ENCODE results near the gene DCTN3. TPM values are rescaled to one million over a fixed set of nuclear protein-coding genes. Genes with fewer than 3 reads are reported as not detected.

The DCTN3 gene
- total RNA-seq, 1 experiment from 2014 or later = 27.5 TPM

DNA sequence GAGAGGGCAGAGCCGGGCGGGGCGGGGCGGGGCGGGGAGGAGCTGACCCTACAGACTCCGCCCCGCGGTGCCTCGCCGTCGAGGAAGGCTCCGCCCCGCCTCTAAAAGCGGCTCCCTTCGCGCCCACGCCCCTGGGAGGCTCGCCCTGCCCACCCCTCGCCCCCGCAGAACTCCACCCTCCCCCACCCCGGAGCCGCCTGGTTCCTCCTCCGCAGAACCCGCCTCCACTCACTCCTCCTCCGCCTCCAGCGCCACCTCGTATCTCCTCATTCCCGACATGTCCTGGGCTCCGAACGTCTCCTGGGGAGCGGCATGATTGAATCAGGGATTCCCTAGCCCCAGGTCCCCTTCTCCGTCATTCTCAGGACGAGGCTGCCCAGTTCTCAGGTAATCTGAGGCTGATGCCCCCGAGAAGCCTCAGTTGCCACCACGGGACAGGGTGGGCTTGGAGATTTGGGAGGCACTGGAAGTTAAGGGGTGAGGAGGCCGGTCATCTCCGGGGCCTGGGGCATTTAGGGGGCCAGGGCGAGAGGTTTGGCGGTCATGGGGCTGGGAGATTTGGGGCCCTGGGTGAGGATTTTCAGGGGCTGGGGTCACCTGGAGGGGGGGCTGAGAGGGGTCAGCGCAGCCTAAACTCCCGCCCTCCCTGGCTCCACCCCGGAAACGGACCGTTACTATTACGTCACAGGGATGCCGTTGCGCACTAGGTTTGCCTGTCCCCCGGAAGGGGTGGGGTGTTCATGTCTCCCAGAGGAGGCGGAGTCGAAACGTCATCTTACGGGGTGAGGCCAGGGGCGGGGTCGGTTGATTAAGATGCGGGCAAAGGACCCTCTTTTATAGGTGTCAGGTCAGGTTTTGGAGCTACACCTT lies 45.3 kb upstream of the DCTN3 start:
- Mint-ChIP-seq H3K27ac (peak overlapping the region; percentile 97), H3K9me3 (peaks cover 19% of the 10 kb centered on the region), H3K4me3 (peak overlapping the region; percentile 94), H3K27me3 (ENCODE audit: low read depth) (peaks cover 13% of the 10 kb centered on the region), H3K36me3 (peaks cover 24% of the 10 kb centered on the region), H3K4me1 (peaks cover 9% of the 10 kb centered on the region)
- ChIA-PET CTCF (interaction anchor here (0.6 to 4.0 kb wide), 21 partner anchors 9 to 980 kb away, joined by 3 to 65 read pairs (median 5); partner anchors contain the start of genes ARID3C, DCTN3, GALT and IL11RA), POLR2A (interaction anchor here (1.0 to 1.9 kb wide), 4 partner anchors 9 to 28 kb away, joined by 3 to 11 read pairs (median 6); partner anchors contain the start of genes GALT and SIGMAR1)
- peak; percentile 82 for ATAC-seq
- DNase-seq (ENCODE audit: low spot score) = peak; percentile 94
- TF ChIP-seq, protein P1, sequence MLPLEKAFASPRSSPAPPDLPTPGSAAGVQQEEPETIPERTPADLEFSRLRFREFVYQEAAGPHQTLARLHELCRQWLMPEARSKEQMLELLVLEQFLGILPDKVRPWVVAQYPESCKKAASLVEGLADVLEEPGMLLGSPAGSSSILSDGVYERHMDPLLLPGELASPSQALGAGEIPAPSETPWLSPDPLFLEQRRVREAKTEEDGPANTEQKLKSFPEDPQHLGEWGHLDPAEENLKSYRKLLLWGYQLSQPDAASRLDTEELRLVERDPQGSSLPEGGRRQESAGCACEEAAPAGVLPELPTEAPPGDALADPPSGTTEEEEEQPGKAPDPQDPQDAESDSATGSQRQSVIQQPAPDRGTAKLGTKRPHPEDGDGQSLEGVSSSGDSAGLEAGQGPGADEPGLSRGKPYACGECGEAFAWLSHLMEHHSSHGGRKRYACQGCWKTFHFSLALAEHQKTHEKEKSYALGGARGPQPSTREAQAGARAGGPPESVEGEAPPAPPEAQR (CRISPR knock-in tag; IDR thresholded peaks at IDR 0.05) = no peak
- TF ChIP-seq, protein P2, sequence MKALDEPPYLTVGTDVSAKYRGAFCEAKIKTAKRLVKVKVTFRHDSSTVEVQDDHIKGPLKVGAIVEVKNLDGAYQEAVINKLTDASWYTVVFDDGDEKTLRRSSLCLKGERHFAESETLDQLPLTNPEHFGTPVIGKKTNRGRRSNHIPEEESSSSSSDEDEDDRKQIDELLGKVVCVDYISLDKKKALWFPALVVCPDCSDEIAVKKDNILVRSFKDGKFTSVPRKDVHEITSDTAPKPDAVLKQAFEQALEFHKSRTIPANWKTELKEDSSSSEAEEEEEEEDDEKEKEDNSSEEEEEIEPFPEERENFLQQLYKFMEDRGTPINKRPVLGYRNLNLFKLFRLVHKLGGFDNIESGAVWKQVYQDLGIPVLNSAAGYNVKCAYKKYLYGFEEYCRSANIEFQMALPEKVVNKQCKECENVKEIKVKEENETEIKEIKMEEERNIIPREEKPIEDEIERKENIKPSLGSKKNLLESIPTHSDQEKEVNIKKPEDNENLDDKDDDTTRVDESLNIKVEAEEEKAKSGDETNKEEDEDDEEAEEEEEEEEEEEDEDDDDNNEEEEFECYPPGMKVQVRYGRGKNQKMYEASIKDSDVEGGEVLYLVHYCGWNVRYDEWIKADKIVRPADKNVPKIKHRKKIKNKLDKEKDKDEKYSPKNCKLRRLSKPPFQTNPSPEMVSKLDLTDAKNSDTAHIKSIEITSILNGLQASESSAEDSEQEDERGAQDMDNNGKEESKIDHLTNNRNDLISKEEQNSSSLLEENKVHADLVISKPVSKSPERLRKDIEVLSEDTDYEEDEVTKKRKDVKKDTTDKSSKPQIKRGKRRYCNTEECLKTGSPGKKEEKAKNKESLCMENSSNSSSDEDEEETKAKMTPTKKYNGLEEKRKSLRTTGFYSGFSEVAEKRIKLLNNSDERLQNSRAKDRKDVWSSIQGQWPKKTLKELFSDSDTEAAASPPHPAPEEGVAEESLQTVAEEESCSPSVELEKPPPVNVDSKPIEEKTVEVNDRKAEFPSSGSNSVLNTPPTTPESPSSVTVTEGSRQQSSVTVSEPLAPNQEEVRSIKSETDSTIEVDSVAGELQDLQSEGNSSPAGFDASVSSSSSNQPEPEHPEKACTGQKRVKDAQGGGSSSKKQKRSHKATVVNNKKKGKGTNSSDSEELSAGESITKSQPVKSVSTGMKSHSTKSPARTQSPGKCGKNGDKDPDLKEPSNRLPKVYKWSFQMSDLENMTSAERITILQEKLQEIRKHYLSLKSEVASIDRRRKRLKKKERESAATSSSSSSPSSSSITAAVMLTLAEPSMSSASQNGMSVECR (CRISPR knock-in tag; IDR thresholded peaks at IDR 0.05; ENCODE audit: borderline replicate concordance) = no peak
- TF ChIP-seq EMX1 (CRISPR knock-in tag; IDR thresholded peaks at IDR 0.05) (no peak), CREM (CRISPR knock-in tag; IDR thresholded peaks at IDR 0.05) (peak; percentile 70; the same call in 1 of the 2 replicates), SOX15 (CRISPR knock-in tag; IDR thresholded peaks at IDR 0.05) (no peak), RELA (CRISPR knock-in tag; IDR thresholded peaks at IDR 0.05; ENCODE audit: borderline replicate concordance) (no peak), FOXK1 (CRISPR knock-in tag; IDR thresholded peaks at IDR 0.05) (no peak; the same call in none of the 2 replicates), NR2C2 (CRISPR knock-in tag; IDR thresholded peaks at IDR 0.05) (no peak), ETV6 (CRISPR knock-in tag; IDR thresholded peaks at IDR 0.05) (peak; percentile 34; the same call in 1 of the 2 replicates), PRRX2 (CRISPR knock-in tag; IDR thresholded peaks at IDR 0.05) (no peak), JUN (CRISPR knock-in tag; IDR thresholded peaks at IDR 0.05) (no peak), MXD4 (CRISPR knock-in tag; IDR thresholded peaks at IDR 0.05; ENCODE audit: borderline replicate concordance) (no peak), TEAD4 (CRISPR knock-in tag; IDR thresholded peaks at IDR 0.05) (no peak), CREB1 (CRISPR knock-in tag; IDR thresholded peaks at IDR 0.05) (no peak; the same call in 1 of the 2 replicates), OVOL2 (CRISPR knock-in tag; IDR thresholded peaks at IDR 0.05; ENCODE audit: borderline replicate concordance) (no peak), ZNF138 (CRISPR knock-in tag; conservative IDR thresholded peaks at IDR 0.05) (no peak)
- TF ChIP-seq, protein P3, sequence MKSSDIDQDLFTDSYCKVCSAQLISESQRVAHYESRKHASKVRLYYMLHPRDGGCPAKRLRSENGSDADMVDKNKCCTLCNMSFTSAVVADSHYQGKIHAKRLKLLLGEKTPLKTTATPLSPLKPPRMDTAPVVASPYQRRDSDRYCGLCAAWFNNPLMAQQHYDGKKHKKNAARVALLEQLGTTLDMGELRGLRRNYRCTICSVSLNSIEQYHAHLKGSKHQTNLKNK (CRISPR knock-in tag; IDR thresholded peaks at IDR 0.05) = no peak
- TF ChIP-seq, protein P4, sequence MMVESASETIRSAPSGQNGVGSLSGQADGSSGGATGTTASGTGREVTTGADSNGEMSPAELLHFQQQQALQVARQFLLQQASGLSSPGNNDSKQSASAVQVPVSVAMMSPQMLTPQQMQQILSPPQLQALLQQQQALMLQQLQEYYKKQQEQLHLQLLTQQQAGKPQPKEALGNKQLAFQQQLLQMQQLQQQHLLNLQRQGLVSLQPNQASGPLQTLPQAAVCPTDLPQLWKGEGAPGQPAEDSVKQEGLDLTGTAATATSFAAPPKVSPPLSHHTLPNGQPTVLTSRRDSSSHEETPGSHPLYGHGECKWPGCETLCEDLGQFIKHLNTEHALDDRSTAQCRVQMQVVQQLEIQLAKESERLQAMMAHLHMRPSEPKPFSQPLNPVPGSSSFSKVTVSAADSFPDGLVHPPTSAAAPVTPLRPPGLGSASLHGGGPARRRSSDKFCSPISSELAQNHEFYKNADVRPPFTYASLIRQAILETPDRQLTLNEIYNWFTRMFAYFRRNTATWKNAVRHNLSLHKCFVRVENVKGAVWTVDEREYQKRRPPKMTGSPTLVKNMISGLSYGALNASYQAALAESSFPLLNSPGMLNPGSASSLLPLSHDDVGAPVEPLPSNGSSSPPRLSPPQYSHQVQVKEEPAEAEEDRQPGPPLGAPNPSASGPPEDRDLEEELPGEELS (CRISPR knock-in tag; IDR thresholded peaks at IDR 0.05) = 0 out of 2 replicates have a peak, but pooled peaks have one; percentile 51
- TF ChIP-seq, protein P5, sequence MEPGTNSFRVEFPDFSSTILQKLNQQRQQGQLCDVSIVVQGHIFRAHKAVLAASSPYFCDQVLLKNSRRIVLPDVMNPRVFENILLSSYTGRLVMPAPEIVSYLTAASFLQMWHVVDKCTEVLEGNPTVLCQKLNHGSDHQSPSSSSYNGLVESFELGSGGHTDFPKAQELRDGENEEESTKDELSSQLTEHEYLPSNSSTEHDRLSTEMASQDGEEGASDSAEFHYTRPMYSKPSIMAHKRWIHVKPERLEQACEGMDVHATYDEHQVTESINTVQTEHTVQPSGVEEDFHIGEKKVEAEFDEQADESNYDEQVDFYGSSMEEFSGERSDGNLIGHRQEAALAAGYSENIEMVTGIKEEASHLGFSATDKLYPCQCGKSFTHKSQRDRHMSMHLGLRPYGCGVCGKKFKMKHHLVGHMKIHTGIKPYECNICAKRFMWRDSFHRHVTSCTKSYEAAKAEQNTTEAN (CRISPR knock-in tag; IDR thresholded peaks at IDR 0.05) = no peak
- TF ChIP-seq, protein P6, sequence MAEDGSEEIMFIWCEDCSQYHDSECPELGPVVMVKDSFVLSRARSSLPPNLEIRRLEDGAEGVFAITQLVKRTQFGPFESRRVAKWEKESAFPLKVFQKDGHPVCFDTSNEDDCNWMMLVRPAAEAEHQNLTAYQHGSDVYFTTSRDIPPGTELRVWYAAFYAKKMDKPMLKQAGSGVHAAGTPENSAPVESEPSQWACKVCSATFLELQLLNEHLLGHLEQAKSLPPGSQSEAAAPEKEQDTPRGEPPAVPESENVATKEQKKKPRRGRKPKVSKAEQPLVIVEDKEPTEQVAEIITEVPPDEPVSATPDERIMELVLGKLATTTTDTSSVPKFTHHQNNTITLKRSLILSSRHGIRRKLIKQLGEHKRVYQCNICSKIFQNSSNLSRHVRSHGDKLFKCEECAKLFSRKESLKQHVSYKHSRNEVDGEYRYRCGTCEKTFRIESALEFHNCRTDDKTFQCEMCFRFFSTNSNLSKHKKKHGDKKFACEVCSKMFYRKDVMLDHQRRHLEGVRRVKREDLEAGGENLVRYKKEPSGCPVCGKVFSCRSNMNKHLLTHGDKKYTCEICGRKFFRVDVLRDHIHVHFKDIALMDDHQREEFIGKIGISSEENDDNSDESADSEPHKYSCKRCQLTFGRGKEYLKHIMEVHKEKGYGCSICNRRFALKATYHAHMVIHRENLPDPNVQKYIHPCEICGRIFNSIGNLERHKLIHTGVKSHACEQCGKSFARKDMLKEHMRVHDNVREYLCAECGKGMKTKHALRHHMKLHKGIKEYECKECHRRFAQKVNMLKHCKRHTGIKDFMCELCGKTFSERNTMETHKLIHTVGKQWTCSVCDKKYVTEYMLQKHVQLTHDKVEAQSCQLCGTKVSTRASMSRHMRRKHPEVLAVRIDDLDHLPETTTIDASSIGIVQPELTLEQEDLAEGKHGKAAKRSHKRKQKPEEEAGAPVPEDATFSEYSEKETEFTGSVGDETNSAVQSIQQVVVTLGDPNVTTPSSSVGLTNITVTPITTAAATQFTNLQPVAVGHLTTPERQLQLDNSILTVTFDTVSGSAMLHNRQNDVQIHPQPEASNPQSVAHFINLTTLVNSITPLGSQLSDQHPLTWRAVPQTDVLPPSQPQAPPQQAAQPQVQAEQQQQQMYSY (CRISPR knock-in tag; IDR thresholded peaks at IDR 0.05) = no peak
- TF ChIP-seq, protein P7, sequence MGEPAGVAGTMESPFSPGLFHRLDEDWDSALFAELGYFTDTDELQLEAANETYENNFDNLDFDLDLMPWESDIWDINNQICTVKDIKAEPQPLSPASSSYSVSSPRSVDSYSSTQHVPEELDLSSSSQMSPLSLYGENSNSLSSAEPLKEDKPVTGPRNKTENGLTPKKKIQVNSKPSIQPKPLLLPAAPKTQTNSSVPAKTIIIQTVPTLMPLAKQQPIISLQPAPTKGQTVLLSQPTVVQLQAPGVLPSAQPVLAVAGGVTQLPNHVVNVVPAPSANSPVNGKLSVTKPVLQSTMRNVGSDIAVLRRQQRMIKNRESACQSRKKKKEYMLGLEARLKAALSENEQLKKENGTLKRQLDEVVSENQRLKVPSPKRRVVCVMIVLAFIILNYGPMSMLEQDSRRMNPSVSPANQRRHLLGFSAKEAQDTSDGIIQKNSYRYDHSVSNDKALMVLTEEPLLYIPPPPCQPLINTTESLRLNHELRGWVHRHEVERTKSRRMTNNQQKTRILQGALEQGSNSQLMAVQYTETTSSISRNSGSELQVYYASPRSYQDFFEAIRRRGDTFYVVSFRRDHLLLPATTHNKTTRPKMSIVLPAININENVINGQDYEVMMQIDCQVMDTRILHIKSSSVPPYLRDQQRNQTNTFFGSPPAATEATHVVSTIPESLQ (CRISPR knock-in tag; IDR thresholded peaks at IDR 0.05) = no peak
